Right lobe of liver (tissue), 6 donors: ENCODE measurements around the gene MS4A14. TPM values are rescaled to one million over a fixed set of nuclear protein-coding genes. Genes with fewer than 3 reads are reported as not detected.

Experiments used
- ATAC-seq, 4 donors: fragments of 200-7000 bp; cut with Tn5 transposase; one replicate each; pipeline ENCODE4 v1.9.1; 2020; ENCODE audit warnings: mild to moderate bottlenecking in 4 of 4, moderate library complexity in 4 of 4
- DNase-seq, 3 donors: peaks; one replicate each; pipeline ENCODE4 v3.0.0-alpha.2; 2020
- H3K27ac ChIP-seq, 3 donors: fragments of 200-600 bp; one replicate each; pipeline ENCODE4 v1.8.0; 2022
- H3K27me3 ChIP-seq, 2 donors: fragments of 200-600 bp; one replicate each; pipeline ENCODE4 v1.8.0; 2022
- H3K36me3 ChIP-seq, 4 donors: fragments of 200-600 bp; sonication (generic) in 1 of 4; one replicate each; pipeline versions ENCODE4 v1.5.1 to v1.8.0; 2017 to 2022; ENCODE audit warnings: control low read depth in 1 of 4
- H3K4me1 ChIP-seq, 4 donors: fragments of 200-600 bp; sonication (generic) in 1 of 4; one replicate each; pipeline versions ENCODE4 v1.5.1 to v1.8.0; 2017 to 2022; ENCODE audit warnings: control low read depth in 1 of 4
- H3K4me3 ChIP-seq, 3 donors: fragments of 200-600 bp; one replicate each; pipeline ENCODE4 v1.8.0; 2022
- H3K9me3 ChIP-seq, 4 donors: fragments of 200-600 bp; sonication (generic) in 1 of 4; one replicate each; pipeline versions ENCODE4 v1.5.1 to v1.8.0; 2017 to 2022; ENCODE audit warnings: control low read depth in 1 of 4
- CTCF ChIP-seq, 4 donors: fragments of 200-600 bp in 3 of 4; fragments of 450-650 bp in 1 of 4; IDR thresholded peaks; one replicate each; pipeline versions ENCODE4 v1.5.1 to v1.8.0; 2016 to 2022; ENCODE audit warnings: antibody characterized with exemption in 4 of 4, mild to moderate bottlenecking in 2 of 4
- POLR2A ChIP-seq: fragments of 450-650 bp; IDR thresholded peaks from one replicate; pipeline ENCODE4 v1.6.1; 2017; ENCODE audit warnings: antibody characterized with exemption, mild to moderate bottlenecking
- WGBS: methylation state at CpG from one replicate; pipeline ENCODE4 v1.1.6; 2018; ENCODE audit warnings: low coverage, low lambda C conversion rate; ENCODE audit not compliant: insufficient coverage; ENCODE audit errors: missing lambda C conversion rate; 5-methylcytosine and 5-hydroxymethylcytosine counted together
- intact Hi-C, 2 donors: fragments of 100-400 bp; cut with DNase I; formaldehyde crosslinking; loops; one replicate each; pipeline versions ENCODE4 v1.11.2 to v1.14.1; 2022
- long read RNA-seq: library from polyadenylated mRNA; unstranded; transcript quantifications from one replicate; pipeline ENCODE4 v2.0.0, GENCODE V29; 2019
- total RNA-seq, 6 experiments: library from RNA; depleted of rRNA in 2 of 6; stranded (reverse); fragments of >200 nt in 2 of 6; fragmentation: NEBNext Ultra II Directional in 3 of 6; extraction: Animal tissue kit (Norgen Biotek cat#: 25700) in 3 of 6; gene quantifications; one replicate each; pipeline versions ENCODE4 v1.1.0 to v1.2.4, GENCODE V29; 2016 to 2023
- donor health status: DM: no; HTN: yes; CAD: no.
- donor health status: DM: no; HTN: no; CAD: no.
- donor health status: DM: no; HTN: no; CAD: no.
- donor health status: DM: no; HTN: yes; CAD: no.
- donor health status: DM: no; HTN: yes; CAD: no.

MS4A14 gene
- under 1 TPM; 0.53 to 0.98 (median 0.88) TPM for total RNA-seq
- long read RNA-seq: 0 reads

GRCh38 chr11:60396382-60396781 is at the start of gene MS4A14:
Gene MS4A14 (plus strand): TSS chr11:60396459. CDS start chr11:60396579, 120 bp downstream.
- DNase-seq: no peak
- no peak for TF ChIP-seq CTCF (IDR thresholded peaks at IDR 0.05)
- no peak for TF ChIP-seq POLR2A
- Histone ChIP-seq H3K4me3 (no peak within 1 kb of the TSS), H3K36me3 (no peaks in the 10 kb centered on the region), H3K27ac (peak within 1 kb of the TSS in 1 of 3 donors; percentile 21), H3K4me1 (no peaks in the 10 kb centered on the region), H3K27me3 (no peaks in the 10 kb centered on the region), H3K9me3 (no peaks in the 10 kb centered on the region)
- peak in 2 of 4 donors; percentile 39 to 47 for ATAC-seq
- no CpG with 5 or more reads among the region's 3 CpGs for WGBS
- intact Hi-C loops: no loop called here

- ATAC-seq: peak in 2 of 4 donors; percentile 36 to 44
- Histone ChIP-seq H3K27ac (no peak overlapping the region), H3K27me3 (no peaks in the 10 kb centered on the region), H3K4me1 (no peaks in the 10 kb centered on the region), H3K36me3 (no peaks in the 10 kb centered on the region), H3K9me3 (no peaks in the 10 kb centered on the region), H3K4me3 (no peak overlapping the region)
- 64% methylated on average over 2 of the region's 2 CpGs for WGBS
- intact Hi-C loops: no loop called here
- no peak for TF ChIP-seq POLR2A
- no peak for TF ChIP-seq CTCF (IDR thresholded peaks at IDR 0.05)
- DNase-seq: no peak
Measured at GRCh38 chr11:60347084-60347797, 49.0 kb upstream of the MS4A14 start.

GRCh38 chr11:60348116-60348515 is 48.1 kb upstream of the MS4A14 start:
- Histone ChIP-seq H3K36me3 (no peaks in the 10 kb centered on the region), H3K4me3 (no peak overlapping the region), H3K27me3 (no peaks in the 10 kb centered on the region), H3K4me1 (no peaks in the 10 kb centered on the region), H3K27ac (no peak overlapping the region), H3K9me3 (no peaks in the 10 kb centered on the region)
- intact Hi-C loops: no loop called here
- TF ChIP-seq POLR2A (no peak), CTCF (IDR thresholded peaks at IDR 0.05) (no peak)
- no peak for DNase-seq
- WGBS: 51% methylated on average over 2 of the region's 2 CpGs
- peak in 1 of 4 donors; percentile 45 for ATAC-seq

- intact Hi-C loops: no loop called here
- no peak overlapping the region for H3K27ac ChIP-seq
- no peaks in the 10 kb centered on the region for H3K4me1 ChIP-seq
- WGBS: 38% methylated on average over 1 of the region's 1 CpG
- ATAC-seq (peak; percentile 12 to 62 (median 46)), DNase-seq (no peak)
- no peak overlapping the region for H3K4me3 ChIP-seq
- no peaks in the 10 kb centered on the region for H3K27me3 ChIP-seq
- H3K36me3 ChIP-seq: no peaks in the 10 kb centered on the region
- H3K9me3 ChIP-seq: no peaks in the 10 kb centered on the region
- TF ChIP-seq POLR2A (no peak), CTCF (IDR thresholded peaks at IDR 0.05) (no peak)
Measured at GRCh38 chr11:60349990-60350389, 46.3 kb upstream of the MS4A14 start.
